Spleen (tissue), 7 donors: ENCODE measurements around the gene ZNF536.
"Not testable (repeated sequence)": the region's sequence is repeated elsewhere in the genome, so short reads cannot be mapped to it uniquely, and the experiment has no call there.

ENCODE experiments used
- POLR2A ChIP-seq, 3 donors: fragments of 450-650 bp; IDR thresholded peaks; one replicate each; pipeline ENCODE4 v1.5.1; 2017; ENCODE audit warnings: antibody characterized with exemption in 3 of 3, mild to moderate bottlenecking in 1 of 3
- POLR2AphosphoS5 ChIP-seq, 3 donors: sonication (generic); formaldehyde crosslinking; IDR thresholded peaks; one replicate each; pipeline ENCODE4 v1.5.1; 2017; ENCODE audit warnings: antibody characterized with exemption in 3 of 3
- TF ChIP-seq, protein P1 (sequence below), 11 experiments: fragments of 200-600 bp in 7 of 11; fragments of 450-650 bp in 4 of 11; sonication (generic) in 4 of 11; IDR thresholded peaks in 8 of 11; conservative IDR thresholded peaks in 3 of 11; 1 replicate in 7 of 11; 2 replicates in 4 of 11; pipeline versions ENCODE4 v1.4.0 to v1.8.0; 2016 to 2021; ENCODE audit warnings: antibody characterized with exemption in 11 of 11, inconsistent platforms in 4 of 11, mild to moderate bottlenecking in 1 of 11
- donor health status: DM: no; HTN: no; CAD: no; lungs with moderate emphysema.
- donor health status: DM: no; HTN: no; CAD: no.
- donor health status: DM: no; HTN: no; CAD: no.

DNA sequence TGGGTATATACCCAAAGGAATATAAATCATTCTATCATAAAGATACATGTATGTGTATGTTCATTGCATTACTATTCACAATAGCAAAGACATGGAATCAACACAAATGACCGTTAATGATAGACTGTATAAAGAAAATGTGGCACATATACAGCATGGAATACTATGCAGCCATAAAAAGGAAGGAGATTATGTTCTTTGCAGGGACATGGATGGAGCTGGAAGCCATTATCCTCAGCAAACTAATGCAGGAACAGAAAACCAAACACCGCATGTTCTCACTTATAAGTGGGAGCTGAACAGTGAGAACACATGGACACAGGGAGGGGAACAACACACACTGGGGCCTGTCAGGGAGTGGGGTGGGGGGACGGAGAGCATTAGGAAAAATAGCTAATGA, 125.9 kb downstream of the ZNF536 start:
- TF ChIP-seq, protein P1, sequence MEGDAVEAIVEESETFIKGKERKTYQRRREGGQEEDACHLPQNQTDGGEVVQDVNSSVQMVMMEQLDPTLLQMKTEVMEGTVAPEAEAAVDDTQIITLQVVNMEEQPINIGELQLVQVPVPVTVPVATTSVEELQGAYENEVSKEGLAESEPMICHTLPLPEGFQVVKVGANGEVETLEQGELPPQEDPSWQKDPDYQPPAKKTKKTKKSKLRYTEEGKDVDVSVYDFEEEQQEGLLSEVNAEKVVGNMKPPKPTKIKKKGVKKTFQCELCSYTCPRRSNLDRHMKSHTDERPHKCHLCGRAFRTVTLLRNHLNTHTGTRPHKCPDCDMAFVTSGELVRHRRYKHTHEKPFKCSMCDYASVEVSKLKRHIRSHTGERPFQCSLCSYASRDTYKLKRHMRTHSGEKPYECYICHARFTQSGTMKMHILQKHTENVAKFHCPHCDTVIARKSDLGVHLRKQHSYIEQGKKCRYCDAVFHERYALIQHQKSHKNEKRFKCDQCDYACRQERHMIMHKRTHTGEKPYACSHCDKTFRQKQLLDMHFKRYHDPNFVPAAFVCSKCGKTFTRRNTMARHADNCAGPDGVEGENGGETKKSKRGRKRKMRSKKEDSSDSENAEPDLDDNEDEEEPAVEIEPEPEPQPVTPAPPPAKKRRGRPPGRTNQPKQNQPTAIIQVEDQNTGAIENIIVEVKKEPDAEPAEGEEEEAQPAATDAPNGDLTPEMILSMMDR (IDR thresholded peaks at IDR 0.05 in 8 of 11, conservative IDR thresholded peaks at IDR 0.05 in 3 of 11), result not testable (repeated sequence)
- not testable (repeated sequence) for TF ChIP-seq POLR2AphosphoS5, POLR2A (IDR thresholded peaks at IDR 0.05)
